ENCODE data around the gene NPHP4.

- TF ChIP-seq, protein P1, sequence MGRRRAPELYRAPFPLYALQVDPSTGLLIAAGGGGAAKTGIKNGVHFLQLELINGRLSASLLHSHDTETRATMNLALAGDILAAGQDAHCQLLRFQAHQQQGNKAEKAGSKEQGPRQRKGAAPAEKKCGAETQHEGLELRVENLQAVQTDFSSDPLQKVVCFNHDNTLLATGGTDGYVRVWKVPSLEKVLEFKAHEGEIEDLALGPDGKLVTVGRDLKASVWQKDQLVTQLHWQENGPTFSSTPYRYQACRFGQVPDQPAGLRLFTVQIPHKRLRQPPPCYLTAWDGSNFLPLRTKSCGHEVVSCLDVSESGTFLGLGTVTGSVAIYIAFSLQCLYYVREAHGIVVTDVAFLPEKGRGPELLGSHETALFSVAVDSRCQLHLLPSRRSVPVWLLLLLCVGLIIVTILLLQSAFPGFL (CRISPR knock-in tag; IDR thresholded peaks at IDR 0.05): no peak
- TF ChIP-seq, protein P2, sequence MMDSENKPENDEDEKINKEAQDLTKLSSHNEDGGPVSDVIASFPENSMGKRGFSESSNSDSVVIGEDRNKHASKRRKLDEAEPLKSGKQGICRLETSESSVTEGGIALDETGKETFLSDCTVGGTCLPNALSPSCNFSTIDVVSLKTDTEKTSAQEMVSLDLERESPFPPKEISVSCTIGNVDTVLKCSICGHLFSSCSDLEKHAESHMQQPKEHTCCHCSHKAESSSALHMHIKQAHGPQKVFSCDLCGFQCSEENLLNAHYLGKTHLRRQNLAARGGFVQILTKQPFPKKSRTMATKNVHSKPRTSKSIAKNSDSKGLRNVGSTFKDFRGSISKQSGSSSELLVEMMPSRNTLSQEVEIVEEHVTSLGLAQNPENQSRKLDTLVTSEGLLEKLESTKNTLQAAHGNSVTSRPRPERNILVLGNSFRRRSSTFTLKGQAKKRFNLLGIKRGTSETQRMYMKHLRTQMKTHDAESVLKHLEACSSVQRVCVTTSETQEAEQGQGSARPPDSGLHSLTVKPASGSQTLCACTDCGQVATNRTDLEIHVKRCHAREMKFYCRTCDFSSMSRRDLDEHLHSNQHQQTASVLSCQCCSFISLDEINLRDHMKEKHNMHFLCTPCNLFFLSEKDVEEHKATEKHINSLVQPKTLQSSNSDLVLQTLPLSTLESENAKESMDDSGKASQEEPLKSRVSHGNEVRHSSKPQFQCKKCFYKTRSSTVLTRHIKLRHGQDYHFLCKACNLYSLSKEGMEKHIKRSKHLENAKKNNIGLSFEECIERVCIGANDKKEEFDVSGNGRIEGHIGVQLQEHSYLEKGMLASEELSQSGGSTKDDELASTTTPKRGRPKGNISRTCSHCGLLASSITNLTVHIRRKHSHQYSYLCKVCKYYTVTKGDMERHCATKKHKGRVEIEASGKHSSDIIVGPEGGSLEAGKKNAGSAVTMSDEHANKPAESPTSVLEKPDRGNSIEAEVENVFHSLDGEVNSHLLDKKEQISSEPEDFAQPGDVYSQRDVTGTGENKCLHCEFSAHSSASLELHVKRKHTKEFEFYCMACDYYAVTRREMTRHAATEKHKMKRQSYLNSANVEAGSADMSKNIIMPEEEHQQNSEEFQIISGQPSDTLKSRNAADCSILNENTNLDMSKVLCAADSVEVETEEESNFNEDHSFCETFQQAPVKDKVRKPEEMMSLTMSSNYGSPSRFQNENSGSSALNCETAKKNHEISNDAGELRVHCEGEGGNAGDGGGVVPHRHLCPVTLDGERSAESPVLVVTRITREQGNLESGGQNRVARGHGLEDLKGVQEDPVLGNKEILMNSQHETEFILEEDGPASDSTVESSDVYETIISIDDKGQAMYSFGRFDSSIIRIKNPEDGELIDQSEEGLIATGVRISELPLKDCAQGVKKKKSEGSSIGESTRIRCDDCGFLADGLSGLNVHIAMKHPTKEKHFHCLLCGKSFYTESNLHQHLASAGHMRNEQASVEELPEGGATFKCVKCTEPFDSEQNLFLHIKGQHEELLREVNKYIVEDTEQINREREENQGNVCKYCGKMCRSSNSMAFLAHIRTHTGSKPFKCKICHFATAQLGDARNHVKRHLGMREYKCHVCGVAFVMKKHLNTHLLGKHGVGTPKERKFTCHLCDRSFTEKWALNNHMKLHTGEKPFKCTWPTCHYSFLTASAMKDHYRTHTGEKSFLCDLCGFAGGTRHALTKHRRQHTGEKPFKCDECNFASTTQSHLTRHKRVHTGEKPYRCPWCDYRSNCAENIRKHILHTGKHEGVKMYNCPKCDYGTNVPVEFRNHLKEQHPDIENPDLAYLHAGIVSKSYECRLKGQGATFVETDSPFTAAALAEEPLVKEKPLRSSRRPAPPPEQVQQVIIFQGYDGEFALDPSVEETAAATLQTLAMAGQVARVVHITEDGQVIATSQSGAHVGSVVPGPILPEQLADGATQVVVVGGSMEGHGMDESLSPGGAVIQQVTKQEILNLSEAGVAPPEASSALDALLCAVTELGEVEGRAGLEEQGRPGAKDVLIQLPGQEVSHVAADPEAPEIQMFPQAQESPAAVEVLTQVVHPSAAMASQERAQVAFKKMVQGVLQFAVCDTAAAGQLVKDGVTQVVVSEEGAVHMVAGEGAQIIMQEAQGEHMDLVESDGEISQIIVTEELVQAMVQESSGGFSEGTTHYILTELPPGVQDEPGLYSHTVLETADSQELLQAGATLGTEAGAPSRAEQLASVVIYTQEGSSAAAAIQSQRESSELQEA (IDR thresholded peaks at IDR 0.05; ENCODE audit: low read depth): no peak
- no peak for TF ChIP-seq ZNF274 (IDR thresholded peaks at IDR 0.05; ENCODE audit: borderline replicate concordance, low read depth, low read length)
- TF ChIP-seq, protein P3, sequence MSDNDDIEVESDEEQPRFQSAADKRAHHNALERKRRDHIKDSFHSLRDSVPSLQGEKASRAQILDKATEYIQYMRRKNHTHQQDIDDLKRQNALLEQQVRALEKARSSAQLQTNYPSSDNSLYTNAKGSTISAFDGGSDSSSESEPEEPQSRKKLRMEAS (CRISPR knock-in tag; IDR thresholded peaks at IDR 0.05): no peak
- TF ChIP-seq FOXM1 (IDR thresholded peaks at IDR 0.05; ENCODE audit: low read depth): no peak
- TF ChIP-seq FOXM1 (CRISPR knock-in tag; IDR thresholded peaks at IDR 0.05; ENCODE audit: low read depth): no peak
- TF ChIP-seq EP300 (IDR thresholded peaks at IDR 0.05; ENCODE audit: low read length): no peak
- TF ChIP-seq, protein P4, sequence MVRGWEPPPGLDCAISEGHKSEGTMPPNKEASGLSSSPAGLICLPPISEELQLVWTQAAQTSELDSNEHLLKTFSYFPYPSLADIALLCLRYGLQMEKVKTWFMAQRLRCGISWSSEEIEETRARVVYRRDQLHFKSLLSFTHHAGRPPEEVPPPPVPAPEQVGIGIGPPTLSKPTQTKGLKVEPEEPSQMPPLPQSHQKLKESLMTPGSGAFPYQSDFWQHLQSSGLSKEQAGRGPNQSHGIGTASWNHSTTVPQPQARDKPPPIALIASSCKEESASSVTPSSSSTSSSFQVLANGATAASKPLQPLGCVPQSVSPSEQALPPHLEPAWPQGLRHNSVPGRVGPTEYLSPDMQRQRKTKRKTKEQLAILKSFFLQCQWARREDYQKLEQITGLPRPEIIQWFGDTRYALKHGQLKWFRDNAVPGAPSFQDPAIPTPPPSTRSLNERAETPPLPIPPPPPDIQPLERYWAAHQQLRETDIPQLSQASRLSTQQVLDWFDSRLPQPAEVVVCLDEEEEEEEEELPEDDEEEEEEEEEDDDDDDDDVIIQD (CRISPR knock-in tag; IDR thresholded peaks at IDR 0.05): no peak
- no peak for TF ChIP-seq CTCF (IDR thresholded peaks at IDR 0.05 in 2 of 3, conservative IDR thresholded peaks at IDR 0.05 in 1 of 3; ENCODE audit: insufficient read depth in 2 of 3, low read depth in 1 of 3, low read length in 3 of 3)
Measured at GRCh38 chr1:5944843-5945167, 47.4 kb downstream of the NPHP4 start.
